ENCODE measurements around the gene CNGB1.

DNA sequence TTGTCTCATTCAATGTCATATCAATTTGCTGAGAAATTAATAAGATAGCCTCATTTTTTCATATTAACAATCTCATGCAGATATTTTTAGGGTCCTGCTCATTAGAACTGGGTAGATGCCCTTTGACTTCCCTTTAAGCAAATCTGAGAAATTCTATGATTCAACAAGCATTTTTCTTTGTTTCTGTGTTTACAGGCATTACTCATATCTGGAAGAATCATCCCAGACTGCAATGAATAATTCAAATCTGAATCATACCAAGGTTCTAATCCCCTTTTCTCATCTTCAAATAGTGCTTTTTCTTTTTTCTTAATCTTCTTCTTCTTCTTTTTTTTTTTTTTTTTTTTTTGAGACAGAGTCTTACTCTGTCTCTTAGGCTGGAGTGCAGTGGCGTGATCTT, 99.5 kb downstream of the CNGB1 start:
- TF ChIP-seq, protein P1, sequence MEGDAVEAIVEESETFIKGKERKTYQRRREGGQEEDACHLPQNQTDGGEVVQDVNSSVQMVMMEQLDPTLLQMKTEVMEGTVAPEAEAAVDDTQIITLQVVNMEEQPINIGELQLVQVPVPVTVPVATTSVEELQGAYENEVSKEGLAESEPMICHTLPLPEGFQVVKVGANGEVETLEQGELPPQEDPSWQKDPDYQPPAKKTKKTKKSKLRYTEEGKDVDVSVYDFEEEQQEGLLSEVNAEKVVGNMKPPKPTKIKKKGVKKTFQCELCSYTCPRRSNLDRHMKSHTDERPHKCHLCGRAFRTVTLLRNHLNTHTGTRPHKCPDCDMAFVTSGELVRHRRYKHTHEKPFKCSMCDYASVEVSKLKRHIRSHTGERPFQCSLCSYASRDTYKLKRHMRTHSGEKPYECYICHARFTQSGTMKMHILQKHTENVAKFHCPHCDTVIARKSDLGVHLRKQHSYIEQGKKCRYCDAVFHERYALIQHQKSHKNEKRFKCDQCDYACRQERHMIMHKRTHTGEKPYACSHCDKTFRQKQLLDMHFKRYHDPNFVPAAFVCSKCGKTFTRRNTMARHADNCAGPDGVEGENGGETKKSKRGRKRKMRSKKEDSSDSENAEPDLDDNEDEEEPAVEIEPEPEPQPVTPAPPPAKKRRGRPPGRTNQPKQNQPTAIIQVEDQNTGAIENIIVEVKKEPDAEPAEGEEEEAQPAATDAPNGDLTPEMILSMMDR (IDR thresholded peaks at IDR 0.05): no peak
- no peak for TF ChIP-seq POLR2A (IDR thresholded peaks at IDR 0.05)
